ENCODE results near the gene IGFL2. TPM values are rescaled to one million over a fixed set of nuclear protein-coding genes. Genes with fewer than 3 reads are reported as not detected.

The IGFL2 gene
- total and polyA plus RNA-seq, 10 of the 15 experiments (the other 5 are each of a cell fraction or from before 2014, with no cell fraction given) = 0.19 TPM; not detected in 9

- Histone ChIP-seq H3K9ac (ENCODE audit: control insufficient read depth, insufficient read depth, low read length) (no peak overlapping the region), H2AFZ (ENCODE audit: control insufficient read depth, low read depth, low read length) (no peak overlapping the region), H3K36me3 (ENCODE audit: control insufficient read depth in 2 of 2, insufficient read depth in 2 of 2, low read length in 1 of 2) (no peaks in the 10 kb centered on the region), H4K20me1 (ENCODE audit: control insufficient read depth, insufficient read depth) (no peaks in the 10 kb centered on the region), H3K4me2 (ENCODE audit: control insufficient read depth, insufficient read depth) (no peak overlapping the region), H3K9me3 (replicated peaks; ENCODE audit: control insufficient read depth, insufficient read depth, low read length) (no peaks in the 10 kb centered on the region), H3K4me1 (ENCODE audit: control insufficient read depth, insufficient read depth, low read length) (peaks cover 4% of the 10 kb centered on the region; the same call in 1 of the 2 replicates), H3K27ac (ENCODE audit: control insufficient read depth, insufficient read depth) (no peak overlapping the region), H3K27me3 (replicated peaks in 1 of 2; ENCODE audit: control insufficient read depth in 2 of 2, insufficient read depth in 2 of 2, low read length in 1 of 2) (no peaks in the 10 kb centered on the region; a peak in 1 of 4 replicates), H3K4me3 (no peak overlapping the region), H3K79me2 (ENCODE audit: control insufficient read depth, insufficient read depth, low read length) (no peaks in the 10 kb centered on the region)
- ChIA-PET RAD21 (ENCODE audit: unreplicated experiment) (interaction anchor here (0.9 kb wide), 1 partner anchor 73 kb away, joined by 3 read pairs; no protein-coding TSS in a partner anchor), POLR2A (interaction anchor here (0.6 to 1.4 kb wide), 3 partner anchors 10 to 598 kb away, joined by 3 to 5 read pairs (median 4); no protein-coding TSS in a partner anchor), SMC1A (ENCODE audit: uncharacterized antibody, unreplicated experiment) (interaction anchor here (2.0 to 4.1 kb wide), 2 partner anchors 12 to 18 kb away, joined by 7 to 43 read pairs; no protein-coding TSS in a partner anchor), CTCF (interaction anchor here (0.7 to 2.5 kb wide), 5 partner anchors 10 to 149 kb away, joined by 3 to 16 read pairs (median 3); no protein-coding TSS in a partner anchor)
- WGBS (ENCODE audit: insufficient coverage, insufficient replicate concordance, low lambda C conversion rate, missing lambda C conversion rate) = 20% methylated on average over 3 of the region's 3 CpGs
- no peak for DNase-seq (ENCODE audit: low read depth, low spot score)
- TF ChIP-seq RBBP5 (conservative IDR thresholded peaks at IDR 0.05) (no peak), SKIL (IDR thresholded peaks at IDR 0.05; ENCODE audit: low read depth, poor library complexity, severe bottlenecking) (no peak), BHLHE40 (IDR thresholded peaks at IDR 0.05; ENCODE audit: borderline replicate concordance in 1 of 2, low read depth in 2 of 2, low read length in 1 of 2) (no peak), MTA2 (IDR thresholded peaks at IDR 0.05; ENCODE audit: low read depth) (no peak), ZNF24 (IDR thresholded peaks at IDR 0.05) (no peak), TCF3 (IDR thresholded peaks at IDR 0.05; ENCODE audit: borderline replicate concordance, insufficient read depth, low read depth, low read length) (no peak), CREB1 (IDR thresholded peaks at IDR 0.05; ENCODE audit: low read depth) (no peak)
- intact Hi-C loops (cut with micrococcal nuclease; ENCODE audit: unreplicated experiment) = no loop called here
- ATAC-seq = no peak
- no peak for FAIRE-seq
- BruUV-seq (replicated peaks) = no TSS peak
- in situ Hi-C loops (cut with MboI) = no loop called here
Observed at GRCh38 chr19:46116121-46116520, 31.9 kb upstream of the IGFL2 start.
